ENCODE results near the gene FAM227A.
A peak's percentile ranks its signal among the peaks of the same experiment; 100 is the strongest.

Gene FAM227A

GRCh38 chr22:38700270-38700788, 44.1 kb upstream of the FAM227A start:
- H3K4me3 ChIP-seq (replicated peaks; ENCODE audit: low read depth, low read length), result peak overlapping the region; percentile 84
- no peaks in the 10 kb centered on the region for H3K36me3 ChIP-seq (ENCODE audit: control insufficient read depth, insufficient read depth, low read length)
- no peaks in the 10 kb centered on the region for H3K27me3 ChIP-seq (replicated peaks; ENCODE audit: control insufficient read depth, insufficient read depth, low read length)
- DNase-seq (ENCODE audit: extremely low read depth, insufficient read length), result no peak
- no peak for TF ChIP-seq CTCF (IDR thresholded peaks at IDR 0.05; ENCODE audit: insufficient read depth, low read length, poor library complexity, severe bottlenecking)

GRCh38 chr22:38699784-38700183, 43.6 kb upstream of the FAM227A start:
- no peak for TF ChIP-seq CTCF (IDR thresholded peaks at IDR 0.05; ENCODE audit: insufficient read depth, low read length, poor library complexity, severe bottlenecking)
- H3K4me3 ChIP-seq (replicated peaks; ENCODE audit: low read depth, low read length), result peak overlapping the region; percentile 84
- H3K27me3 ChIP-seq (replicated peaks; ENCODE audit: control insufficient read depth, insufficient read depth, low read length), result no peaks in the 10 kb centered on the region
- no peaks in the 10 kb centered on the region for H3K36me3 ChIP-seq (ENCODE audit: control insufficient read depth, insufficient read depth, low read length)
- DNase-seq (ENCODE audit: extremely low read depth, insufficient read length), result no peak

- H3K27me3 ChIP-seq (replicated peaks; ENCODE audit: control insufficient read depth, insufficient read depth, low read length), result no peaks in the 10 kb centered on the region
- H3K36me3 ChIP-seq (ENCODE audit: control insufficient read depth, insufficient read depth, low read length), result no peaks in the 10 kb centered on the region
- H3K4me3 ChIP-seq (replicated peaks; ENCODE audit: low read depth, low read length), result peak overlapping the region; percentile 84
- no peak for TF ChIP-seq CTCF (IDR thresholded peaks at IDR 0.05; ENCODE audit: insufficient read depth, low read length, poor library complexity, severe bottlenecking)
- no peak for DNase-seq (ENCODE audit: extremely low read depth, insufficient read length)
These were observed 43.0 kb upstream of the FAM227A start for GRCh38 chr22:38699143-38699542.

- no peak for TF ChIP-seq CTCF (IDR thresholded peaks at IDR 0.05; ENCODE audit: insufficient read depth, low read length, poor library complexity, severe bottlenecking)
- peak overlapping the region; percentile 84 for H3K4me3 ChIP-seq (replicated peaks; ENCODE audit: low read depth, low read length)
- no peaks in the 10 kb centered on the region for H3K27me3 ChIP-seq (replicated peaks; ENCODE audit: control insufficient read depth, insufficient read depth, low read length)
- no peak for DNase-seq (ENCODE audit: extremely low read depth, insufficient read length)
- no peaks in the 10 kb centered on the region for H3K36me3 ChIP-seq (ENCODE audit: control insufficient read depth, insufficient read depth, low read length)
These were observed 42.4 kb upstream of the FAM227A start for GRCh38 chr22:38698407-38699094.

- no peak for TF ChIP-seq CTCF (IDR thresholded peaks at IDR 0.05; ENCODE audit: insufficient read depth, low read length, poor library complexity, severe bottlenecking)
- no peak for DNase-seq (ENCODE audit: extremely low read depth, insufficient read length)
- Histone ChIP-seq H3K4me3 (replicated peaks; ENCODE audit: low read depth, low read length) (peak overlapping the region; percentile 10; the same call in 1 of the 2 replicates), H3K27me3 (replicated peaks; ENCODE audit: control insufficient read depth, insufficient read depth, low read length) (no peaks in the 10 kb centered on the region), H3K36me3 (ENCODE audit: control insufficient read depth, insufficient read depth, low read length) (no peaks in the 10 kb centered on the region)
These were observed 41.4 kb upstream of the FAM227A start for GRCh38 chr22:38697425-38698089.
